Epithelial cell of proximal tubule (primary cell): ENCODE data around the gene GOSR1. TPM values are rescaled to one million over a fixed set of nuclear protein-coding genes. Genes with fewer than 3 reads are reported as not detected.
"Not testable (repeated sequence)": the region's sequence is repeated elsewhere in the genome, so short reads cannot be mapped to it uniquely, and the experiment has no call there.

ENCODE experiments used
- DNase-seq: peaks from one replicate; pipeline ENCODE4 v3.0.0-alpha.2; 2011; ENCODE audit warnings: low read depth
- H3K4me3 ChIP-seq: 2 replicates; pipeline ENCODE4 v1.5.1; 2011; ENCODE audit warnings: low read depth, mild to moderate bottlenecking, low read length
- total RNA-seq: library from RNA; depleted of rRNA; stranded (reverse); fragments of >200 nt; gene quantifications from 2 replicates; pipeline ENCODE4 v1.2.3, GENCODE V29; 2015
- TF ChIP-seq, protein P1 (sequence below): conservative IDR thresholded peaks from 2 replicates; pipeline ENCODE4 v1.5.1; 2012; ENCODE audit warnings: low read depth, mild to moderate bottlenecking, low read length

The GOSR1 gene
- total RNA-seq, 1 donor from 2014 or later = 26.1 TPM

DNA sequence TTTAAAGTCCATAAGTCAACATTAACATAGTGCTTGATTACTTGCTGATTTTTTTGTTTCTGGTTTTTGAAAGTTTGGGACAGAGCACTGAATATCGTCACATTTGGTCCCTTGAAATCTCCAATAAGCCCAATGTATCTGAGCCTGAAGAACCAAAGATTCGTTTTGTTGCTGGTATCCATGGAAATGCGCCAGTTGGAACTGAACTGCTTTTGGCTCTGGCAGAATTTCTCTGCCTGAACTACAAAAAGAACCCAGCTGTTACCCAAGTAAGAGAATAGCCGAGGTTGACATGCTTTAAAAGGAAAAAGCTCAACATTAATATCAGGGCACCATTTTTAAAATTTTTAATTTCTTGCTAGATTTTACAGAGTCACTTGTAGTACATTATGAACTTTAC is 27.7 kb upstream of the GOSR1 start:
- no peak for DNase-seq
- TF ChIP-seq, protein P1, sequence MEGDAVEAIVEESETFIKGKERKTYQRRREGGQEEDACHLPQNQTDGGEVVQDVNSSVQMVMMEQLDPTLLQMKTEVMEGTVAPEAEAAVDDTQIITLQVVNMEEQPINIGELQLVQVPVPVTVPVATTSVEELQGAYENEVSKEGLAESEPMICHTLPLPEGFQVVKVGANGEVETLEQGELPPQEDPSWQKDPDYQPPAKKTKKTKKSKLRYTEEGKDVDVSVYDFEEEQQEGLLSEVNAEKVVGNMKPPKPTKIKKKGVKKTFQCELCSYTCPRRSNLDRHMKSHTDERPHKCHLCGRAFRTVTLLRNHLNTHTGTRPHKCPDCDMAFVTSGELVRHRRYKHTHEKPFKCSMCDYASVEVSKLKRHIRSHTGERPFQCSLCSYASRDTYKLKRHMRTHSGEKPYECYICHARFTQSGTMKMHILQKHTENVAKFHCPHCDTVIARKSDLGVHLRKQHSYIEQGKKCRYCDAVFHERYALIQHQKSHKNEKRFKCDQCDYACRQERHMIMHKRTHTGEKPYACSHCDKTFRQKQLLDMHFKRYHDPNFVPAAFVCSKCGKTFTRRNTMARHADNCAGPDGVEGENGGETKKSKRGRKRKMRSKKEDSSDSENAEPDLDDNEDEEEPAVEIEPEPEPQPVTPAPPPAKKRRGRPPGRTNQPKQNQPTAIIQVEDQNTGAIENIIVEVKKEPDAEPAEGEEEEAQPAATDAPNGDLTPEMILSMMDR = no peak
- no peak overlapping the region for H3K4me3 ChIP-seq

DNA sequence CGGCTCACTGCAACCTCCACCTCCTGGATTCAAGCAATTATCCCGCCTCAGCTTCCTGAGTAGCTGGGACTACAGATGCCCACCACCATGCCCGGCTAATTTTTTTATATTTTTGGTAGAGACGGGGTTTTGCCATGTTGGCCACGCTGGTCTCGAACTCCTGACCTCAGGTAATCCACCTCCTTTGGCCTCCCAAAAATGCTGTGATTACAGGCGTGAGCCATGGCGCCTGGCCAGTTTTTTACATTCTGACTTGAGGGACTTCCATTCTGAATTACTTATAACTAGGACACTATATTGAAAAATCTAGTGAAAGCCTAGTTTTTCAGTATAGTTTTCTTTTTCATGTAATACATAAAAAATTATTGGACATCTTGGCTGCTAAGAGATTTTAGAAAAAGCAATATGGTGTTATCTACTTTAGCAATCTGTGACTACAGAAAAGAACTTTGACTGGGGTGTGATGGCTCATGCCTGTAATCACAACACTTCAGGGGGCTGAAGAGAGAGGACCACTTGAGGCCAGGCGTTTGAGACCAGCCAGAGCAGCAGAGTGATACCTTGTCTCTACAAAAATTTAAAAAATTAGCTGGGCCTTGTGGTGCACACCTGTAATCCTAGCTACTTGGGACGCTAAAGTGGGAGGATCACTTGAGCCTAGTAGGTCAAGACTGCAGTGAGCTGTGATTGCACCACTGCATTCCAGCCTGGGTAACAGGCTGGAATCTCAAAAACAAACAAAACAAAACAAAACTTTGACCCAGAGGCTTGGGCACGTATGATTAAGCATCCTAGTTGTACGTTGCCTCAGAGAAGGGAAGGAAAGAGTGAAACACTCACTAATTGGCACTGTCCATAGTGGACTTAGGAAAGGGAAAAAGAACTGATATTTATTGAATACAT is 26.8 kb upstream of the GOSR1 start:
- H3K4me3 ChIP-seq = no peak overlapping the region
- TF ChIP-seq, protein P1 = no peak
- DNase-seq = no peak

DNA sequence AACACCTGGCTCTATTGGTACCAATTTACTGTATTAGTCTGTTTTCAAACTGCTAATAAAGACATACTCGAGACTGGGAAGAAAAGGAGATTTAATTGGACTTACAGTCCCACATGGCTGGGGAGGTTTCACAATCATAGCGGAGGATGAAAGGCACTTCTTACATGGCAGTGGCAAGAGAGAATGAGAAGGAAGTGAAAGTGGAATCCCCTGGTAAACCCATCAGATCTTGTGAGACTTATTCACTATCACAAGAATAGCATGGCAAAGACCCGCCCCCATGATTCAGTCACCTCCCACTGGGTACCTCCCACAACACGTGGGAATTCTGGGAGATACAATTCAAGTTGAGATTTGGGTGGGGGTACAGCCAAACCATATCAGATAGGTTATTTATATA is 22.6 kb upstream of the GOSR1 start:
- TF ChIP-seq, protein P1 = no peak
- DNase-seq = no peak
- no peak overlapping the region for H3K4me3 ChIP-seq

DNA sequence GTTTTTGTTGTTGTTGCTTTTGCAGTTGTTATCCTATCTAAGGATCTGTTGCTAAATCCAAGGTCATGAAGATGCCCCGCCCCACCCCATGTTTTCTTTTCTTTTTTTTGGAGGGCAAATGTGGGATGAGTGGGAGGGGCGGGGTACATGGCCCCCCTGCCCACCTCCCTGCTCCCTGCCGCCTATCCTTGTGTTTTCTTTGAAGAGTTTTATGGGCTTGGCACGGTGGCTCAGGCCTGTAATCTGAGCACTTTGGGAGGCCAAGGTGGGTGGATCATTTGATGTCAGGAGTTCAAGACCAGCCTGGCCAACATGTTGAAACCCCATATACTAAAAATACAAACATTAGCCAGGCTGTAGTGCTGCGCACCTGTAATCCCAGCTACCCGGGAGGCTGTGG is 18.8 kb upstream of the GOSR1 start:
- no peak overlapping the region for H3K4me3 ChIP-seq
- DNase-seq = no peak
- TF ChIP-seq, protein P1 = no peak

DNA sequence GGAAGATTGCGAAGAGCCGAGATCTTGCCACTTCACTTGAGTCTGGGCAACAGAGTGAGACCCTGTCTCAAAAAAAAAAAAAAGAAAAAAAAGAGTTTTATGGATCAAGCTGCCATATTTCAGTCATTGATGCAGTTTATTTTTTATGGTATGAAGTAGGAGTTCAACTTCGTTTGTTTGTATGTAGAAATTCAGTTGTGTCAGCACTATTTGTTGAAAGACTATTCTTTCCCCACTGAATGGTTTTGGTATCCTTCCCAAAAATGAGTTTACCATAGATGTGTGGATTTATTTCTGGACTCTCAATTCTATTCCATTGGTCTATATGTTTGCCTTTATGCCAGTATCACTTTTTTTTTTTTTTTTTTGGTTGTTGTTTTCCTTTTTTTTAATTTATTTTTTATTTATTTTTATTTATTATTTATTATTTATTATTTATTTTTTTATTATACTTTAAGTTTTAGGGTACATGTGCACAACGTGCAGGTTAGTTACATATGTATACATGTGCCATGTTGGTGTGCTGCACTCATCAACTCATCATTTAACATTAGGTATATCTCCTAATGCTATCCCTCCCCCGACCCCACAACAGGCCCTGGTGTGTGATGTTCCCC is 18.3 kb upstream of the GOSR1 start:
- DNase-seq, H3K4me3 ChIP-seq: not testable (repeated sequence)

DNA sequence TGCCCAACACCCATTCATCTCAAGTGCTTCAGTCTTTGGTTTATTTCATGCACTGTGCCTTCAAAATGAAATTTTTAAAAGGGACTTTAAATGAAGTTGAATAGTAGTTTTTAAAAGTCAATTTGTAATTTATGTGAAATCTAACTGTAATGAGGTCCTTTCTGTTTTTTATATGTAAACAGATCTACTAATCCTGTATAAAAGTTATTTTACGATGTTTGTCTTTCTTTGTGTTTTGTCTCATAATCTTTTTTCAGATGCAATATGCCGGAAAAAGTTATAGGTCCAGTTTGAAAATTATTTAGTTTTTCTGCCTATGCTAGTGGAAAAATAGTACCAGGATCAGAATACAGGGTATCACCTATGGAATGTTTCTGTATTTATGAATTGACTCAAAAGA is 8.7 kb upstream of the GOSR1 start:
- H3K4me3 ChIP-seq = no peak overlapping the region
- TF ChIP-seq, protein P1 = no peak
- no peak for DNase-seq

DNA sequence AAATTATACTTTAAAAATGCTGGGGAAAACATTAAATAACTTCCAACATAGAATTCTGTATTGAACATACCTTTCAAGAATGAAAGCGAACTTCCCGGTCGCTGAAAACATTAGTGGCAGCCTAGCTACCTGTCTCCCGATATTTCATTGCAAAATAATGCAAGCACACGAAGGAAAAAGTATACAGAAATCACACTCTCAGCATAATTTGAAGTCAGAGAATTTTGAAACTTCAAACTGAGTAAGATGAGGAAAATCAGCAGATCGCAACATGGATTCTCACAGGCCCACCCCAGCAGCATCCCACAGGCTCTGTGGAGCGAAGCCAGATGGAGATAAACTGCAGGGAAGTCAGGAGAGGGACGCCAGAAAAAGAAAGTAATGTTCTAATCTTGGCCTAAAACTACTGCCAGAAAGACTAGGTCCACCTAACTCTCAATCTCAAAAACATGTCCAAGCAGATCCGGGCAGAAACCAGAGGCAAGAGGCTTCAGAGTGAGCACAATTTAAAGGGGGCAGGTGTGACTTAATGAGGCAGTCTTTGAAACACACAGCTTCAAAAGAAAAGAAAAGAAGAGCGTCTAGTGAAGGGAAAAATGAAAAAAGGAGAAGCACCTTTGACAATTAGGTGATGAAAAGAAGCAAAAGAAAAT is 4.8 kb upstream of the GOSR1 start:
- no peak overlapping the region for H3K4me3 ChIP-seq
- no peak for DNase-seq
- TF ChIP-seq, protein P1 = no peak
